NCI-H1417 (cell line): ENCODE measurements around the gene SCLT1.

ENCODE experiments used
- DNase-seq, 3 experiments: peaks; one replicate each; lab custom pipeline; 2025; lab: John Stamatoyannopoulos, UW

SCLT1 gene

DNA sequence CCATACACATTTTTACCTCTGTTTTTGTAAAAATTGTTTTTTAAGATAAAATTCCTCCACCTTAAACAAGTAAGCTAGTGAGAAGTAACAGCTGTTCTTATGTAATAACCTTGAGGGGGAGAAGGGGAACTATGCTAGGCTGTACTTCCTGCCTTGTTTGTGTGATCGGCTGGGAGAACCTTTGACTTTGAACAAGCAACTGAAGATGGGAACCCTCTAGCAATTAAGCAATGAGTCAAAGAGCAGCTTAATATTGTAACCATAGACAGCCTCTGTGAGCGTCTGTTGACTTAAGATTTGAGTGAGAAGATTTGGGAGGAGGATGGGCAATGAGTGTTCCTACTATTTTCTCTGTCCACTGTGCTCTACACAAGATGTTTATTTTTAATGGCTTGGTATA, 135.1 kb downstream of the SCLT1 start:
- no peak for DNase-seq

- DNase-seq, result no peak
Measured at GRCh38 chr4:128957459-128957858, 135.9 kb downstream of the SCLT1 start.

DNA sequence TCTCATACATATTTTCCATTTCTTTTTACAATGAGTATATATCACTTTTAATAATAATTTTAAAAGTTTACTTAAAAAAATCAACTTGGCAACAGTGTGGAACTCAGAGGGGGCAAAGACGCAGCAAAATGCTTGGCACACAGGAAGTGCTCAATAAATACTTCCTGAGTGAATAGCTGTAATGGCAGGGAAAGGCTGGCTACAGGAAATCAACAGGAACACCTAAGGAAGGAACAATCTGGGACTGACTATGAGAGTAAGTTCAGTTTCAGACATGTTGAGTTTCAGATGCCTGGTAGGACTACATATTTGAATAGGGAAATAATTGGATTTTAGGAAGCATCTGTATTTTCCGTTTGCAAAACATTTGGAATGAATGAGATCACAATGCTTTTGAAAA, 137.6 kb downstream of the SCLT1 start:
- no peak for DNase-seq

DNA sequence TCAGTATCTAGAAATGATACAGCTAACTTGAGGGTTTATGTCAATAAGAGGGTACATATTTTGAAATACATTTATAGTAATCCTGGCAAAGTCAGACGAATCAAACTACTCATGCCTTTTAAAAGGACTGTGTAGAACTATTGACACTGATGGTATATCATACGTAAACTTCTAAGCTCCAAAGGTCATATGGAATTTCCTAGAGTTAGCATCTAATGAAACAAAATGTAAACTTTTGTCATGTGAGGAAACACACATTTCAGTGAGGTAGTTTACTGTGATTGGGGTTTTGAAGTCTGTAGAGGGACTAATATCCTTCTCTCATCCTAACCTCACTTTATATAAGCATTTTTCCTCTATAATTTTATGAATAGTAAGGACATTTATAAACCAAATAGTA, 138.4 kb downstream of the SCLT1 start:
- DNase-seq, result no peak

- DNase-seq, result no peak
Measured at GRCh38 chr4:128951316-128951715, 142.0 kb downstream of the SCLT1 start.

- no peak for DNase-seq
Measured at GRCh38 chr4:128950796-128951195, 142.5 kb downstream of the SCLT1 start.

- no peak for DNase-seq
Measured at GRCh38 chr4:128946916-128947315, 146.4 kb downstream of the SCLT1 start.

DNA sequence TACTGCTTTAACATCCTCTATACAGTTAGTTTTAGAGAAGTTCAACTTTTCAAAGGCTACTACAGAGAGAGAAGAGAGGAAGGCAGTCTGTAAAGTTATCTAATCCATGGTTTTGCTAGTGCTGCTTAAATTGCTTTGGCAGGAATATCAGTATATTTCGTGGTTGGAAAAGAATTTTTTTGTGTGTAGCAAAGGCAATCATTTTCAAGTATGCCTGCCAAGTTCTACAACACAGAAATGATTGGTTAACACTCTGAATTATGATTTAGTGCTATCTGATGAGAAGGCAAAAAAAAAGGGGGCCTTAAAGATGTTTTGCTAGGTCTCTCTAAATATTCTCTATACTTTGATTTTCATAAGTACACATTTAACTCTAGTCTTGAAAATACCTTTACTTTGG, 150.7 kb downstream of the SCLT1 start:
- DNase-seq, result no peak

GRCh38 chr4:128940971-128941370, 152.4 kb downstream of the SCLT1 start:
- DNase-seq, result no peak

DNA sequence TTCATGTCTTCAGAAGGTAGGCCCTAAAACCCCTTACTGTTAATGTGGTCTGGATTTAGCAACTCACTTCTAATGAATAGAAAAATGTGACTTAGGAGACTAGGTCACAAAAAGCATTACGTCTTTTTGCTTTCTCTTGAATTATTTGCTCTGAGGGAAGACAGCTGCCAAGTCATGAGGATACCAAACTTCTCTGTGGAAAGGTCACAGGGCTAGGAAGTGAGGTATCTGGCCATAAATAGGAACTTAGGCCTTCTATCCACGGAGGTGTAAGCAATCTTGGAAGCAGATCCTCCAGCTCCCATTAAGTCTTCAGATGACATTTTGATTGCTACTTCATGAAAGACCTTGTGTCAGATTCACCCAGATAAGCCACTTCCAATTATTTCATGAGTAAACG, 163.3 kb downstream of the SCLT1 start:
- no peak for DNase-seq

DNA sequence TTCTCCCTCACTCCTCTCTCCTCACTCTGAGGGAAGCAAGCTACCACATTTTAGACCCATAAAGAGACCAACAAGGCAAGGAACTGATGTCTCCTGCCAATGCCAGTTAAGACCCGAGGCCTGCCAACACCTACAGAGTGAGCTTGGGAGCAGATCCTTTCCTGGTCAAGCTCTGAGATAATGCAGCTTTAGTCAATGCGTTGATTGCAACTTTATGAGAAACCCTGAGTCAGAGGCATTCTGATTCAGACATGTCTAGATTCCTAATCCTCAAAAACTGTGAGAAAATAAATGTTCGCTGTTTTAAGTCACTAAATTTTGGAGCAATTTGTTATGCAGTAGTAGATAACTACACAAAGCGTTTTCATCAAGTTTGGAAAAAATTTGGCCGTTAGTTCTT, 168.4 kb downstream of the SCLT1 start:
- DNase-seq, result no peak

GRCh38 chr4:128921954-128922353, 171.4 kb downstream of the SCLT1 start:
- DNase-seq, result no peak

DNA sequence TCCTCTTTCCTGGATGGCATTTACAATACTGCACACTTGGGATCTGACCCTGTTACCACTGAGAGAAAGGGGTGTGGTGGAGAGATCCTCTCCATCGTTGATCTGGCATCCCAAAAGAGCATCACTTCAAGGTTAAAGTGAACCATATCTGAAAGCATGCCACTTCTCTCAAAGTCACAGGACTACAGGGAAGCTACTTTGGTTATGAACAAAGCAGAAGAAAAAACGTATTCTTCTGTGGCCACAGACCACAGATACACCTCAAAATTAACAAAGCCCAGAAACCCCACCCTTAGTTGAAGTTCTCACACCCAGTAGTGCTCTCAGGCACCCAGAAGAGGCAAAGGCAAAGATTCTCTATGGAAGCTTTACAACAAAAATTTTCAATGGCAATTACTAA, 175.6 kb downstream of the SCLT1 start:
- DNase-seq, result no peak

- DNase-seq, result no peak
Measured at GRCh38 chr4:128916832-128917231, 176.5 kb downstream of the SCLT1 start.

DNA sequence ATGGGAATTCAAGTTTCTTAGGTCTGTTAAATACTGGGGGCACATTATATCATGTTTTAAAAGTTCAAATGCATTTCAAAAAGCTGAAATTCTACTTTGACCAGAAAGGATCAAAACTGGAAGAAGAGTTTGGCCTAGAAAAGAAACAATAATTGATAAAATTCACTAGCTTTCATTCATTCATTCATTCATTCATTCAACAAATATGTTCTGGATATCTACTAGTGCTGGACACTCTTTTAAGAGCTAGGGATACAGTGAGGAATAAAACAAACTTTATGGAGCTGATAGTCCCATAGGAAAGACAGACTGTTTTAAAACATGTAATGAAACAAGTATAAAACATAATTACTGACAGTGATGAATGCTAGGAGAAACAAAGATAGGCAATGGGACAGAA, 177.8 kb downstream of the SCLT1 start:
- DNase-seq, result no peak

- no peak for DNase-seq
Measured at GRCh38 chr4:128913228-128913627, 180.1 kb downstream of the SCLT1 start.

GRCh38 chr4:128908735-128909134, 184.6 kb downstream of the SCLT1 start:
- no peak for DNase-seq

DNA sequence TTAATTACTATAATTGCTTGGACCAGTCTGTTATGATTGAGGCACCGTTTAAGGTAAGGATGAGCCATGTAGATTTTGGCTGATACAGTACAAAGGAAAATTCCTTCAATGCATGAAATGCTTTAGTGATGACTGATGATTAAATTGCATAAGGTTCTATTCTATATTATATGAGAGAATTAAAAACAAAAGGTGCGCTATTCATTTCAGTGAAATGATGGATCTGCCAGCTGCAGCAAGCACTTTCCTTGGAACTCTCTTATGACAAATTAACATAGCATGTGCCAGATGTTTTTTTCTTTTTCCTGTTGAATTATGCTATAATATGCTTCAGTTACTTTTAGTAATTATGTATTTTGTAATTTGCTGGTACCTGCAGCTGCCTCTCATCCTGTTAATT, 185.4 kb downstream of the SCLT1 start:
- DNase-seq, result peak in 1 of 3 experiments; percentile 39

DNA sequence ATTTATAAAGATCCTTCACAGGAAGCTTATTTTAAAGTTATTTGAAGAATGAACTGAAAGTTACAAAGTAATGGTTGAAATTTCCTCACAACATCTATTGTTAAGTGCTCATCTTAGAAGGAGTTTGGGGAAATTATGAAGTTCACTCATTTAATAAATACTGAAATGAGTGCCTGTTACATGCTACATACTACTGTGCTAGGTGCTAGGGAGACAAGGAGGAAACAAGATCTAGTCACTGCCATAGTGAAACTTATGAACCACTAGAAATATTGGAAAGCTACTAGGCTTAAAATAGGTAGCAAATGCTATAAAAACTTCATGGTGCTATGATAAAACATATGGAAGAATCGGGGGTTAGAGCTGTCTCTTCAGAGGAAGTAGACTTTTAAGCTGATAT, 186.8 kb downstream of the SCLT1 start:
- DNase-seq, result no peak

GRCh38 chr4:128904821-128905220, 188.5 kb downstream of the SCLT1 start:
- DNase-seq, result no peak

DNA sequence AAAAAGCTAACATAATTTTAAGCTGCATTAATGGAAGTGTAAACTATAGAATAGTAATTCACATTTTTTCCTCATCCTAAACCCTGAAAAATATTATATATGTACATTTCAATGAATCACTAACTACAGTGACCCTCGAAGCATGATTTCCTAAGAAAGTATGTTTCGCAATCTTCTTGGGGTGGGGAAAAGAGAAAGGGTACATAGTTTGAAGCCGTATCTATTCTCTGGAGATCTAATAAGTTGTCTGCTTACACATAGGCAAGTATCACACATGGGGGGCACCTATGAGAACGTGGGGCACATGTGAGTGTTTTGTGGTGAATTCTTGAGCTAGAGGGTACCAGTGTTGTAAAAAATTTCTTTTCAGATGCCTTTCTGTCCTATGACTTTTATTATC, 212.7 kb downstream of the SCLT1 start:
- DNase-seq, result no peak

DNA sequence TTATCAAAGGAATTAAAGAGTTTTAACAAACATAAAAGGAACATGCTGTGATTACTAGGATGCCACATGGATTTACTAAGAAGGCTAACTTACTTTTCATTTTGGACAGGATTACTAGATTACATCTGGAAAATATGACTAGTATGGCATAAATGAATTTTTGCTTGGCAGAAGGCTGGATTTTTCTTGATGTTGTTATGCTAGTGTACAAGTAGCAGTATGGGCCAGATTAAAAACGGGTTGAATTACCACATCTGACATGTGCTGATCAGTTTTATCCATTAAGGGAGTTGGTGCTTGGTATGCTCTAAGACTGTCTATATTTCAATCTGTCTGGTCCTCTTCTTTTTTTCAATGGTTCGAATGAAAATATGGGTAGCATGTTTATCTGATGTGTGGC, 213.4 kb downstream of the SCLT1 start:
- no peak for DNase-seq

- DNase-seq, result no peak
Measured at GRCh38 chr4:128879283-128879682, 214.1 kb downstream of the SCLT1 start.

GRCh38 chr4:128877934-128878333, 215.4 kb downstream of the SCLT1 start:
- DNase-seq, result no peak

GRCh38 chr4:128876200-128876599, 217.1 kb downstream of the SCLT1 start:
- DNase-seq, result no peak
